Measurements from ENCODE around the gene ACSM3. TPM values are rescaled to one million over a fixed set of nuclear protein-coding genes. Genes with fewer than 3 reads are reported as not detected.
"Not testable (repeated sequence)": the region's sequence is repeated elsewhere in the genome, so short reads cannot be mapped to it uniquely, and the experiment has no call there.

Gene ACSM3
- total and polyA plus RNA-seq, 5 experiments from 2014 or later: 7.9 to 15.7 (median 14.8) TPM

DNA sequence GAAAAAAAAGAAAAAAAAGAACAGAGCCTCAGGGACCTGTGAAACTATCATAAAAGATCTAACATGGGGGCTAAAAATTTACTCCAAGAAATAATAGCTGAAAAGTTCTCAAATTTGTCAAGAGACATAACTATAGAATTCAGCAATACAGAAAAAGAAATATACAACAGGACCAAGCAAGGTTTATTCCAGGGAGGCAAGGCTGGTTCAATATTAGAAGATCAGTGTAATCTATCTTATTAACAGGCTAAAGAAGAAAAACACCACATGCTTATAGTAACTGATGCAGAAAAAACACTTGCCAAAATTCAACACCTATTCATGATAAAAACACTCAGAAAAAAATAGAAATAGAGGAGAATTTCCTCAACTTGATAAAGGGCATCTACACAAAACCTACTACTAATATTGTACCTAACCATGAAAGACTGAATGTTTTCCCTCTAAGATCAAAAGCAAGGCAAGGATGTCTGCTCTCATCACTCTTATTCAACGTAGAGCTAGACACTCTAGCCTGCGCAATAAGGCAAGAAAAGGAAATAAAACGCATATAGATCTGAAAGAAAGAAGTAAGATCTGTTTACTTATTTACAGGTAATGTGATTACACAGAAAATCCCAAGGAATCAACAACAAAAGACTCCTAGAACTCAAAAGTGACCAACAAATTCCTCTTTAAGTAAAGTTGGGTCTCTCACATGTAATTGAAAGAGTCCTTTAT is 1.2 kb upstream of the ACSM3 start:
- POLR2A ChIA-PET: interaction anchor here (1.3 to 1.4 kb wide), 2 partner anchors 21 to 138 kb away, joined by 5 to 11 read pairs; partner anchors contain the start of genes DCUN1D3, LYRM1 and THUMPD1
- Mint-ChIP-seq H3K27me3 (no peaks in the 10 kb centered on the region), H3K9me3 (peaks cover 0 to 13% (median 6%) of the 10 kb centered on the region in 9 donors), H3K27ac (peak overlapping the region; percentile 44 to 97 (median 96)), H3K36me3 (peaks cover 5 to 24% (median 14%) of the 10 kb centered on the region in 3 donors), H3K4me1 (peaks cover 15 to 37% (median 32%) of the 10 kb centered on the region in 4 donors), H3K4me3 (peak overlapping the region; percentile 23 to 97 (median 94))
- no peak for ATAC-seq
- no peak for DNase-seq

DNA sequence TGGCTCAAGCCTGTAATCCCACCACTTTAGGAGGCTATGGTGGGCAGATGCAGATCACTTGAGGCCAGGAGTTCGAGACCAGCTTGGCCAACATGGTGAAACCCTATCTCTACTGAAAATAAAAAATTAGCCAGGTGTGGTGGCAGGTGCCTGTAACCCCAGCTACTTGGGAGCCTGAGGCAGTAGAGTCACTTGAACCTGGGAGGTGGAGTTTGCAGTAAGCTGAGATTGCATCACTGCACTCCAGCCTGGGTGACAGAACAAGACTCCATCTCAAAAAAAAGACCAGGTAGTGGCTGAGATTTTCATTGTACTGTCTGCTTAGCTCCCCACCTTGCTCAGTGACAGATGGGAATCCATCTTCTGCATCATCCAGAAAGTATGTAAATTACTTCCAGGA is 634 bp downstream of the ACSM3 start:
- Mint-ChIP-seq H3K9me3 (peaks cover 0 to 13% (median 3%) of the 10 kb centered on the region in 9 donors), H3K4me3 (peak overlapping the region in 4 of 10 donors; percentile 11 to 94 (median 53)), H3K36me3 (peaks cover 5 to 22% (median 14%) of the 10 kb centered on the region in 3 donors), H3K4me1 (peaks cover 15 to 37% (median 32%) of the 10 kb centered on the region in 4 donors), H3K27ac (peak overlapping the region in 3 of 10 donors; percentile 9 to 87 (median 63))
- not testable (repeated sequence) for H3K27me3 Mint-ChIP-seq, DNase-seq, ATAC-seq
- POLR2A ChIA-PET: interaction anchor here (1.0 to 1.3 kb wide), 2 partner anchors 13 to 24 kb away, joined by 3 to 4 read pairs; no protein-coding TSS in a partner anchor

DNA sequence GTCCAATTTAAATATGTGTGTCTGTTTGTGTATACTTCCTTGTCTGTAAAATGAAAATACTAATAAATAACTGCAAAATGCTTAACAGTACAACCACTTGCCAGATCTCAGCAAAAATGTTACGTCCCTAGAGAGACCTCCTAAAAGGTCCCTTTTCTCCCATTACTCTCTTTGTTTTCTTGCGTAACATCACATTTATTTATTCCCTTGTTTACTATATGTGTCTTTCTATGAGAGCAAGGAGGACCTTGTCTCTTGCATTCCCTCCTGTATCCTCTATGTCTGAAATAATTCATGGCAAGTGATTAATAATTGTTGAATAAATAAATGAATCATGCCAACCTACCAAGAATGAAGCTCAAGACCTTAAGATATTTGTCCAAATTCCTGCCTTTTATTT is 1.9 kb downstream of the ACSM3 start:
- Mint-ChIP-seq H3K9me3 (peaks cover 0 to 8% (median 0%) of the 10 kb centered on the region in 9 donors), H3K4me1 (peaks cover 15 to 37% (median 32%) of the 10 kb centered on the region in 4 donors), H3K27ac (no peak overlapping the region), H3K4me3 (peak overlapping the region in 1 of 10 donors; percentile 22), H3K36me3 (peaks cover 9 to 14% (median 13%) of the 10 kb centered on the region in 3 donors), H3K27me3 (no peaks in the 10 kb centered on the region)
- DNase-seq: no peak
- POLR2A ChIA-PET: no interaction called here
- ATAC-seq: no peak

DNA sequence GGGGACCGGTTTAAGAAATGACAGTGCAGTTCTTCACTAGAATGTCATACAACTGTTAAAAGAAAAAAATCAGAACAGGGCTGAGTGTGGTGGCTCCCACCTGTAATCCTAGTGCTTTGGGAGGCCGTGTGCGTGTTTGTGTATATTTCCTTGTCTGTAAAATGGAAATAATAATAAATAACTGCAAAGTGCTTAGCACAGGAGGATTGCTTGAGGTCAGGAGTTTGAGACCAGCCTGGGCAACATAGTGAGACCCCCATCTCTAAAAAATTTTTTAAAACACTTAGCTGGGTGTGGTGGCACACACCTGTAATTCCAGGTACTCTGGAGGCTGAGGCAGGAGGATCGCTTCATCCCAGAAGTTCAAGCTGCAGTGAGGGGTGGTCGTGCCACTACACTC is 2.5 kb downstream of the ACSM3 start:
- POLR2A ChIA-PET: no interaction called here
- Mint-ChIP-seq H3K4me3 (no peak overlapping the region), H3K9me3 (peaks cover 0 to 5% (median 0%) of the 10 kb centered on the region in 9 donors), H3K4me1 (peaks cover 15 to 39% (median 32%) of the 10 kb centered on the region in 4 donors), H3K36me3 (peaks cover 7 to 12% (median 7%) of the 10 kb centered on the region in 3 donors), H3K27ac (no peak overlapping the region), H3K27me3 (no peaks in the 10 kb centered on the region)
- DNase-seq (no peak), ATAC-seq (no peak)

DNA sequence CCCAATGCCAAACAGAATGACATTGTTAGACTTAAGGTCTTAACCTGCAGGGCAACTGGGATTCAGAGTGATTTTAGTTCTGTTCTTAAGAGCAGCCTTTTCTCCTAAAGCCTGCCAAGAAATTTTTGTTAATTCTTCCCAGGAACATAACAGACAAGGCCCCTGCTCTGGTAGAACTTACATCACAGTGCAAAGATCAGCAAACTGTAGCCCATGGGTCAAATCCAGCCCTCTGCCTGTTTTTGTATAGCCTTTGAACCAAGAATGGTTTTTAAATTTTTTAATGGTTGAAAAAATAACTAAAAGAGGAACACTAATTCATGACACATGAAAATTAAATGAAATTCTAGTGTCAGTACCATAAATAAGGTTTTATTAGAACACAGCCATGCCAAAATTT is 3.8 kb downstream of the ACSM3 start:
- Mint-ChIP-seq H3K27ac (no peak overlapping the region), H3K9me3 (no peaks in the 10 kb centered on the region), H3K4me1 (peaks cover 10 to 27% (median 24%) of the 10 kb centered on the region in 4 donors), H3K4me3 (no peak overlapping the region), H3K36me3 (peaks cover under 1 to 9% (median 2%) of the 10 kb centered on the region in 3 donors), H3K27me3 (no peaks in the 10 kb centered on the region)
- DNase-seq (no peak), ATAC-seq (no peak)
- POLR2A ChIA-PET: no interaction called here

DNA sequence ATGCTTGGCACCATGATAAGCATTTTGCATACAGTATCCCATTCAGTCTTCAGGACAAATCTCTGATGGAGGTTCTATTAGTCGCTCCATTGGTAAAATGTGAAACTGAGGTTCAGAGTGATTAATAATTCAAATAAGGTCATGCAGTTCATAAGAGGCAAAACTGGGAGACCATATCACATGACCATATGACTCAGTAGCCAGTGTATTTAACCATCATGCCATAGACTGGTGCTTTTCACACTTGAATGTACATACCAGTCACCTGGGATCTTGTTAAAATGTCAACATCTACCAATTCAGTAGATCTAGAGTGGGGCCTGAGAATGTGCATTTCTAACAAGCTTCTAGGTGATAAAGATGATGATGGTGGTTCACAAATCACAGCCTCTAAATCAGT is 4.3 kb downstream of the ACSM3 start:
- POLR2A ChIA-PET: no interaction called here
- Mint-ChIP-seq H3K9me3 (no peaks in the 10 kb centered on the region), H3K36me3 (peaks cover 0 to 12% (median 2%) of the 10 kb centered on the region in 3 donors), H3K27ac (no peak overlapping the region), H3K27me3 (no peaks in the 10 kb centered on the region), H3K4me1 (peaks cover 8 to 22% (median 19%) of the 10 kb centered on the region in 4 donors), H3K4me3 (no peak overlapping the region)
- no peak for DNase-seq
- no peak for ATAC-seq

- Mint-ChIP-seq H3K27me3 (no peaks in the 10 kb centered on the region), H3K36me3 (peaks cover 0 to 16% (median 2%) of the 10 kb centered on the region in 3 donors), H3K4me1 (peaks cover 8 to 22% (median 14%) of the 10 kb centered on the region in 4 donors), H3K4me3 (no peak overlapping the region), H3K9me3 (no peaks in the 10 kb centered on the region), H3K27ac (no peak overlapping the region)
- DNase-seq (no peak), ATAC-seq (no peak)
- POLR2A ChIA-PET: no interaction called here
Observed at GRCh38 chr16:20768818-20769217, 5.0 kb downstream of the ACSM3 start.

DNA sequence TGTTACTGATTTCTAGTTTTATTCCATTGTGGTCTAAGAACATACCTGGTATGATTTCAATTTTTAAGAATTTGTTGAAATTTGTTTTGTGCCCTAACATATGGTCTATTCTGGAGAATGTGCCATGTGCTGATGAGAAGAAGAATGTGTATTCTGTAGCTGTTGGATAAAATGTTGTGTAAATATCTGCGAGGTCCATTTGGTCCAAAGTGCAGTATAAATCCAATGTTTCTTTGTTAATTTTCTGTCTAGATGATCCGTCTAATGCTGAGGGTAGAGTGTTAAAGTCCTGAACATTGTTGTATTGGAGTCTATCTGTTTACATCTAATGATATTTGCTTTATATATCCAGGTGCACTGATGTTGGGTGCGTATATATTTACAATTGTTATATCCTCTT is 9.9 kb downstream of the ACSM3 start:
- POLR2A ChIA-PET: no interaction called here
- ATAC-seq: no peak
- no peak overlapping the region for H3K4me3 Mint-ChIP-seq

DNA sequence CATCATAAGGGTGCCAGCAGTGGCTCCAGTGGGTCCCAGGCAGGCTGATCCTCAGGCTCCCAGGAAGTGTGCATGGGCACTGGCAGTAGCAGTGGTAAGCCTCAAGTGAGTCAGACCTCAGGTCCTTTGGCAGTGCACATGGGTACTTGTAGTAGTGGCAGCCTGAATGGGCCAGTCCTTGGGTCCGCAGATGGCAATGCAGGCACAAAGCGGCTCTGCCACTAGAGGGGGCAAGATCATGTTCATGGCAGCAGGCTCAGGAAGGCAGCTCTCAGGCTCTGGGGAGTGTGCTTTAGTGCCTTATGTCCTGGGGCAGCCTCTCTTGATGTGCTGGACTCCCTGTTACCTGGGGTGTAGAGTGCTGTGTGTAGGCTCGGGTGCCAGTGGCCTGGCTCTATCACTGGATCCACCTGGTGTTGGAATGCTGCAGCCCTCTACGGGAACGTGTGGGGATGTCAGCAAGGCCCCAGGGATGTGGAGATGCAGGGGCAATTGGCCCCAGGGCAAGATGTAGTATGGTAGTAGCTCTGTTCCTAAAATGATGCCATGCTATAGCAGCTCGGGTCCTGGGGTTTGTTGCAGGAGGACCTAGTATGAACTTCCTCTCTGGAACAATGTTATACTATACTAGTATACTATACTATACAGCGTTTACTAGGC is 11.0 kb downstream of the ACSM3 start:
- Mint-ChIP-seq H3K36me3 (peaks cover 5 to 44% (median 12%) of the 10 kb centered on the region in 3 donors), H3K27ac (no peak overlapping the region), H3K4me3 (no peak overlapping the region), H3K9me3 (no peaks in the 10 kb centered on the region), H3K27me3 (no peaks in the 10 kb centered on the region), H3K4me1 (peaks cover 0 to 9% (median 1%) of the 10 kb centered on the region in 4 donors)
- POLR2A ChIA-PET: no interaction called here
- peak; percentile 43 to 49 for ATAC-seq
- peak in 8 of 10 donors; percentile 19 to 66 (median 32) for DNase-seq

More for the DNA sequence above, 9.9 kb downstream of the ACSM3 start:
- H3K36me3 Mint-ChIP-seq: peaks cover 5 to 39% (median 9%) of the 10 kb centered on the region in 3 donors
- H3K9me3 Mint-ChIP-seq: no peaks in the 10 kb centered on the region
- H3K4me1 Mint-ChIP-seq: peaks cover 0 to 9% (median 1%) of the 10 kb centered on the region in 4 donors
- DNase-seq: no peak
- H3K27ac Mint-ChIP-seq: peak overlapping the region in 1 of 10 donors; percentile 52
- no peaks in the 10 kb centered on the region for H3K27me3 Mint-ChIP-seq

- H3K9me3 Mint-ChIP-seq: no peaks in the 10 kb centered on the region
- no peak for DNase-seq
- H3K4me1 Mint-ChIP-seq: no peaks in the 10 kb centered on the region
- ATAC-seq: no peak
- POLR2A ChIA-PET: no interaction called here
- H3K27me3 Mint-ChIP-seq: no peaks in the 10 kb centered on the region
- H3K4me3 Mint-ChIP-seq: no peak overlapping the region
- no peak overlapping the region for H3K27ac Mint-ChIP-seq
- H3K36me3 Mint-ChIP-seq: peaks cover 5 to 46% (median 15%) of the 10 kb centered on the region in 3 donors
Observed at GRCh38 chr16:20781697-20782096, 17.9 kb downstream of the ACSM3 start.

DNA sequence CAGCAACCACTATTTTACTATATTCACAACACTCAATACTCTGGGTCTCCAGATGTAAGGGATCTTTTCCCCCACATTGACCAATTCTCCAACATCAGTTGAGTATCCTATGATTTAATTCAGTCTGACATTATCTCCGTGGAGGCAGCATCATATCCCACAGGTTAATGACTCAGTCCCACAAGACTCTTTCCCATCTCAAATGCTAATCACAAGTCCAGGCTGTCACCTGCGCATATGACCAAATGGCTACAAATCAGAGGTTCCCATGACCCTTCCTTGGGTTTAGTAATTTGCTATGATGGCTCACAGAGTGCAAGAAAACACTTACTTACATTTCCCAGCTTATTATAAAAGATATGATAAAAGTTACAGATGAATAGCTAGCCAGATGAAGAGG is 18.7 kb downstream of the ACSM3 start:
- H3K4me1 Mint-ChIP-seq: no peaks in the 10 kb centered on the region
- H3K27me3 Mint-ChIP-seq: no peaks in the 10 kb centered on the region
- H3K9me3 Mint-ChIP-seq: no peaks in the 10 kb centered on the region
- POLR2A ChIA-PET: no interaction called here
- no peak overlapping the region for H3K27ac Mint-ChIP-seq
- ATAC-seq: no peak
- DNase-seq: no peak
- H3K4me3 Mint-ChIP-seq: no peak overlapping the region
- H3K36me3 Mint-ChIP-seq: peaks cover 3 to 45% (median 12%) of the 10 kb centered on the region in 3 donors

GRCh38 chr16:20784204-20784603 is 20.4 kb downstream of the ACSM3 start:
- H3K4me1 Mint-ChIP-seq: no peaks in the 10 kb centered on the region
- ATAC-seq (no peak), DNase-seq (no peak)
- POLR2A ChIA-PET: no interaction called here
- no peaks in the 10 kb centered on the region for H3K9me3 Mint-ChIP-seq
- H3K27ac Mint-ChIP-seq: no peak overlapping the region
- H3K36me3 Mint-ChIP-seq: peaks cover 0 to 36% (median 9%) of the 10 kb centered on the region in 3 donors
- H3K27me3 Mint-ChIP-seq: no peaks in the 10 kb centered on the region
- no peak overlapping the region for H3K4me3 Mint-ChIP-seq

DNA sequence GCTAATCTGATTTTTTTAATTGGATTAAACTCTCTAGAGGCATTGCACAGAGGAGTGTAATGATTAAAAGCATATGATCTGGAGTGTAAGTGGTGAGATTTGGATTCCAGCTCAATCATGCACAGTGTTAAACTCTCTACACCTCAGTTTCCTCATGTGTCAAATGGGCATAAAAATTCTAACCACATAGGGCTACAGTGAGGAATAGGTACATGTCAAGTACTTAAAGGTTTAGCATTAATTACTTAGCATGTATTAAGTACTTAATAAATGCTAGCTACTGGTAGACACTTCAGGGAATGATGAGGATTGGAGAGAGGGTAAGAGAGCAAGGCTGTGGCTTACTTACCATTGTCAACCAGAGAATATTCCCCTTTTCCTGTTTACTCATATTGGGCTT is 25.3 kb downstream of the ACSM3 start:
- Mint-ChIP-seq H3K4me1 (no peaks in the 10 kb centered on the region), H3K4me3 (no peak overlapping the region), H3K9me3 (no peaks in the 10 kb centered on the region), H3K27ac (no peak overlapping the region), H3K36me3 (peaks cover 0 to 17% (median 7%) of the 10 kb centered on the region in 3 donors), H3K27me3 (no peaks in the 10 kb centered on the region)
- DNase-seq (no peak), ATAC-seq (no peak)
- POLR2A ChIA-PET: interaction anchor here (0.7 kb wide), 1 partner anchor 1463 kb away, joined by 3 read pairs; no protein-coding TSS in a partner anchor

Data from naive thymus-derived CD8-positive, alpha-beta T cell (primary cell).